ENCODE measurements around the gene SPATA13.

Gene SPATA13

GRCh38 chr13:24209138-24209537 lies 48.6 kb downstream of the SPATA13 start:
- no peak overlapping the region for H3K23ac ChIP-seq (ENCODE audit: low read length)
- H3K4me3 ChIP-seq (ENCODE audit: low read depth, low read length), result no peak overlapping the region
- no peak overlapping the region for H3K4me2 ChIP-seq (ENCODE audit: low read length)
- H3K4ac ChIP-seq (ENCODE audit: low read depth, low read length), result no peak overlapping the region
- H3K4me1 ChIP-seq (ENCODE audit: control insufficient read depth in 1 of 2, insufficient read depth in 2 of 2, low read length in 2 of 2), result no peaks in the 10 kb centered on the region
- H3K27me3 ChIP-seq (ENCODE audit: insufficient read depth, low read length), result no peaks in the 10 kb centered on the region
- no peak overlapping the region for H4K12ac ChIP-seq (ENCODE audit: low read depth, low read length)
- H4K91ac ChIP-seq (ENCODE audit: low read depth, low read length), result no peak overlapping the region
- WGBS (ENCODE audit: extremely low coverage, insufficient coverage, insufficient read length), result no CpG with 5 or more reads among the region's 5 CpGs
- no peak for DNase-seq
- no peak overlapping the region for H3K18ac ChIP-seq (ENCODE audit: low read length)
- H2AK5ac ChIP-seq (ENCODE audit: low read length), result no peak overlapping the region
- H3K36me3 ChIP-seq (ENCODE audit: control insufficient read depth in 1 of 2, insufficient read depth in 2 of 2, low read length in 2 of 2), result no peaks in the 10 kb centered on the region
- no peak overlapping the region for H3K14ac ChIP-seq (ENCODE audit: low read length)
- H2BK120ac ChIP-seq (ENCODE audit: insufficient read depth, low read length, poor library complexity), result no peak overlapping the region
- H3K79me1 ChIP-seq (ENCODE audit: low read length), result no peaks in the 10 kb centered on the region
- no peak overlapping the region for H3K27ac ChIP-seq (ENCODE audit: low read depth, low read length)
- H2AFZ ChIP-seq (ENCODE audit: insufficient read depth, low read length, poor library complexity), result no peak overlapping the region
- no peak overlapping the region for H2BK12ac ChIP-seq (ENCODE audit: low read length)
- H3K9me3 ChIP-seq (ENCODE audit: insufficient read depth, low read depth, low read length), result peaks cover 1% of the 10 kb centered on the region
- H4K8ac ChIP-seq (ENCODE audit: low read depth, low read length), result no peak overlapping the region
- H2BK5ac ChIP-seq (ENCODE audit: low read depth, low read length, poor library complexity), result no peak overlapping the region
- peaks cover 2% of the 10 kb centered on the region for H3K79me2 ChIP-seq (ENCODE audit: control insufficient read depth, insufficient read depth, low read length, poor library complexity)
- no peak overlapping the region for H3K9ac ChIP-seq (ENCODE audit: low read length)

- no peak overlapping the region for H3K18ac ChIP-seq (ENCODE audit: low read length)
- no peak overlapping the region for H3K23ac ChIP-seq (ENCODE audit: low read length)
- H4K8ac ChIP-seq (ENCODE audit: low read depth, low read length), result no peak overlapping the region
- H4K91ac ChIP-seq (ENCODE audit: low read depth, low read length), result no peak overlapping the region
- no peak overlapping the region for H4K12ac ChIP-seq (ENCODE audit: low read depth, low read length)
- no peak overlapping the region for H2AFZ ChIP-seq (ENCODE audit: insufficient read depth, low read length, poor library complexity)
- WGBS (ENCODE audit: extremely low coverage, insufficient coverage, insufficient read length), result no CpG with 5 or more reads among the region's 5 CpGs
- DNase-seq, result no peak
- no peak overlapping the region for H2BK5ac ChIP-seq (ENCODE audit: low read depth, low read length, poor library complexity)
- H3K4ac ChIP-seq (ENCODE audit: low read depth, low read length), result no peak overlapping the region
- no peak overlapping the region for H2AK5ac ChIP-seq (ENCODE audit: low read length)
- no peaks in the 10 kb centered on the region for H3K36me3 ChIP-seq (ENCODE audit: control insufficient read depth in 1 of 2, insufficient read depth in 2 of 2, low read length in 2 of 2)
- H3K9me3 ChIP-seq (ENCODE audit: insufficient read depth, low read depth, low read length), result peaks cover 1% of the 10 kb centered on the region
- no peak overlapping the region for H2BK12ac ChIP-seq (ENCODE audit: low read length)
- H3K79me2 ChIP-seq (ENCODE audit: control insufficient read depth, insufficient read depth, low read length, poor library complexity), result peaks cover 2% of the 10 kb centered on the region
- H3K9ac ChIP-seq (ENCODE audit: low read length), result no peak overlapping the region
- H2BK120ac ChIP-seq (ENCODE audit: insufficient read depth, low read length, poor library complexity), result no peak overlapping the region
- H3K4me3 ChIP-seq (ENCODE audit: low read depth, low read length), result no peak overlapping the region
- H3K27ac ChIP-seq (ENCODE audit: low read depth, low read length), result no peak overlapping the region
- no peaks in the 10 kb centered on the region for H3K79me1 ChIP-seq (ENCODE audit: low read length)
- no peak overlapping the region for H3K4me2 ChIP-seq (ENCODE audit: low read length)
- no peak overlapping the region for H3K14ac ChIP-seq (ENCODE audit: low read length)
- no peaks in the 10 kb centered on the region for H3K27me3 ChIP-seq (ENCODE audit: insufficient read depth, low read length)
- H3K4me1 ChIP-seq (ENCODE audit: control insufficient read depth in 1 of 2, insufficient read depth in 2 of 2, low read length in 2 of 2), result no peaks in the 10 kb centered on the region
Observed at GRCh38 chr13:24212254-24212653, 51.7 kb downstream of the SPATA13 start.

GRCh38 chr13:24212674-24213073 lies 52.2 kb downstream of the SPATA13 start:
- H4K12ac ChIP-seq (ENCODE audit: low read depth, low read length), result no peak overlapping the region
- H3K79me1 ChIP-seq (ENCODE audit: low read length), result no peaks in the 10 kb centered on the region
- H3K4me2 ChIP-seq (ENCODE audit: low read length), result no peak overlapping the region
- WGBS (ENCODE audit: extremely low coverage, insufficient coverage, insufficient read length), result no CpG with 5 or more reads among the region's 7 CpGs
- no peak overlapping the region for H3K27ac ChIP-seq (ENCODE audit: low read depth, low read length)
- no peak overlapping the region for H2AFZ ChIP-seq (ENCODE audit: insufficient read depth, low read length, poor library complexity)
- H3K14ac ChIP-seq (ENCODE audit: low read length), result no peak overlapping the region
- H4K91ac ChIP-seq (ENCODE audit: low read depth, low read length), result no peak overlapping the region
- no peak overlapping the region for H3K4ac ChIP-seq (ENCODE audit: low read depth, low read length)
- no peaks in the 10 kb centered on the region for H3K36me3 ChIP-seq (ENCODE audit: control insufficient read depth in 1 of 2, insufficient read depth in 2 of 2, low read length in 2 of 2)
- H3K79me2 ChIP-seq (ENCODE audit: control insufficient read depth, insufficient read depth, low read length, poor library complexity), result peaks cover 2% of the 10 kb centered on the region
- no peak overlapping the region for H3K23ac ChIP-seq (ENCODE audit: low read length)
- H2BK5ac ChIP-seq (ENCODE audit: low read depth, low read length, poor library complexity), result no peak overlapping the region
- H2AK5ac ChIP-seq (ENCODE audit: low read length), result no peak overlapping the region
- H4K8ac ChIP-seq (ENCODE audit: low read depth, low read length), result no peak overlapping the region
- H3K4me3 ChIP-seq (ENCODE audit: low read depth, low read length), result no peak overlapping the region
- no peaks in the 10 kb centered on the region for H3K4me1 ChIP-seq (ENCODE audit: control insufficient read depth in 1 of 2, insufficient read depth in 2 of 2, low read length in 2 of 2)
- no peak overlapping the region for H2BK120ac ChIP-seq (ENCODE audit: insufficient read depth, low read length, poor library complexity)
- DNase-seq, result no peak
- no peak overlapping the region for H2BK12ac ChIP-seq (ENCODE audit: low read length)
- H3K18ac ChIP-seq (ENCODE audit: low read length), result no peak overlapping the region
- no peaks in the 10 kb centered on the region for H3K27me3 ChIP-seq (ENCODE audit: insufficient read depth, low read length)
- peaks cover 1% of the 10 kb centered on the region for H3K9me3 ChIP-seq (ENCODE audit: insufficient read depth, low read depth, low read length)
- H3K9ac ChIP-seq (ENCODE audit: low read length), result no peak overlapping the region

- Histone ChIP-seq H3K18ac (ENCODE audit: low read length) (no peak overlapping the region), H3K27ac (ENCODE audit: low read depth, low read length) (no peak overlapping the region), H3K4me1 (ENCODE audit: control insufficient read depth in 1 of 2, insufficient read depth in 2 of 2, low read length in 2 of 2) (no peaks in the 10 kb centered on the region), H3K4ac (ENCODE audit: low read depth, low read length) (no peak overlapping the region), H3K23ac (ENCODE audit: low read length) (no peak overlapping the region), H2BK5ac (ENCODE audit: low read depth, low read length, poor library complexity) (no peak overlapping the region), H3K79me2 (ENCODE audit: control insufficient read depth, insufficient read depth, low read length, poor library complexity) (peaks cover 2% of the 10 kb centered on the region), H4K12ac (ENCODE audit: low read depth, low read length) (no peak overlapping the region), H2BK120ac (ENCODE audit: insufficient read depth, low read length, poor library complexity) (no peak overlapping the region), H3K9ac (ENCODE audit: low read length) (no peak overlapping the region), H4K91ac (ENCODE audit: low read depth, low read length) (no peak overlapping the region), H3K36me3 (ENCODE audit: control insufficient read depth in 1 of 2, insufficient read depth in 2 of 2, low read length in 2 of 2) (no peaks in the 10 kb centered on the region), H3K79me1 (ENCODE audit: low read length) (no peaks in the 10 kb centered on the region), H2AK5ac (ENCODE audit: low read length) (no peak overlapping the region), H3K4me3 (ENCODE audit: low read depth, low read length) (no peak overlapping the region), H3K4me2 (ENCODE audit: low read length) (no peak overlapping the region), H3K9me3 (ENCODE audit: insufficient read depth, low read depth, low read length) (peaks cover 1% of the 10 kb centered on the region), H3K27me3 (ENCODE audit: insufficient read depth, low read length) (no peaks in the 10 kb centered on the region), H2AFZ (ENCODE audit: insufficient read depth, low read length, poor library complexity) (no peak overlapping the region), H3K14ac (ENCODE audit: low read length) (no peak overlapping the region), H4K8ac (ENCODE audit: low read depth, low read length) (no peak overlapping the region), H2BK12ac (ENCODE audit: low read length) (no peak overlapping the region)
- WGBS (ENCODE audit: extremely low coverage, insufficient coverage, insufficient read length), result no CpG with 5 or more reads among the region's 3 CpGs
- no peak for DNase-seq
Observed at GRCh38 chr13:24213932-24214331, 53.4 kb downstream of the SPATA13 start.

All from trophoblast cell (in vitro differentiated cells and primary cell).